Vagina (tissue), 2 donors: ENCODE results near the gene TPRG1L. TPM values are rescaled to one million over a fixed set of nuclear protein-coding genes. Genes with fewer than 3 reads are reported as not detected.

Source experiments
- DNase-seq, 2 donors: peaks; one replicate each; pipeline ENCODE4 v3.0.0-alpha.2; 2017; ENCODE audit errors: extremely low spot score in 2 of 2
- H3K27ac ChIP-seq: fragments of 200-600 bp; sonication (generic); one replicate; pipeline ENCODE4 v1.5.1; 2019
- H3K27me3 ChIP-seq: fragments of 200-600 bp; sonication (generic); one replicate; pipeline ENCODE4 v1.5.1; 2019
- H3K36me3 ChIP-seq, 2 donors: fragments of 200-600 bp; sonication (generic); one replicate each; pipeline ENCODE4 v1.5.1; 2017 to 2019
- H3K4me1 ChIP-seq: fragments of 200-600 bp; sonication (generic); one replicate; pipeline ENCODE4 v1.5.1; 2019
- H3K4me3 ChIP-seq, 2 donors: fragments of 200-600 bp; sonication (generic); 1 replicate in 1 of 2; 2 replicates in 1 of 2; pipeline ENCODE4 v1.5.1; 2016 to 2019
- H3K9me3 ChIP-seq: fragments of 200-600 bp; sonication (generic); one replicate; pipeline ENCODE4 v1.5.1; 2019
- POLR2A ChIP-seq, 2 donors: fragments of 450-650 bp; IDR thresholded peaks; one replicate each; pipeline ENCODE4 v1.6.1; 2017; ENCODE audit warnings: antibody characterized with exemption in 2 of 2, mild to moderate bottlenecking in 2 of 2, moderate library complexity in 2 of 2
- POLR2AphosphoS5 ChIP-seq, 2 donors: sonication (generic); formaldehyde crosslinking; IDR thresholded peaks; one replicate each; pipeline ENCODE4 v1.9.0; 2017; ENCODE audit warnings: antibody characterized with exemption in 2 of 2, mild to moderate bottlenecking in 2 of 2, low read depth in 1 of 2; ENCODE audit not compliant: insufficient read depth in 1 of 2
- intact Hi-C: fragments of 100-400 bp; cut with DNase I; formaldehyde crosslinking; loops from one replicate; pipeline ENCODE4 v1.15.1; 2023
- total RNA-seq: library from RNA; depleted of rRNA; stranded (reverse); fragments of >200 nt; gene quantifications from one replicate; pipeline ENCODE4 v1.2.3, GENCODE V29; 2016
- TF ChIP-seq, protein P1 (sequence below), 3 experiments: fragments of 450-650 bp in 2 of 3; fragments of 200-600 bp in 1 of 3; sonication (generic) in 1 of 3; IDR thresholded peaks; one replicate each; pipeline ENCODE4 v1.5.1; 2017 to 2019; ENCODE audit warnings: antibody characterized with exemption in 3 of 3, mild to moderate bottlenecking in 2 of 3, moderate library complexity in 2 of 3

TPRG1L gene
- total RNA-seq, 1 donor from 2014 or later: 44.9 TPM

DNA sequence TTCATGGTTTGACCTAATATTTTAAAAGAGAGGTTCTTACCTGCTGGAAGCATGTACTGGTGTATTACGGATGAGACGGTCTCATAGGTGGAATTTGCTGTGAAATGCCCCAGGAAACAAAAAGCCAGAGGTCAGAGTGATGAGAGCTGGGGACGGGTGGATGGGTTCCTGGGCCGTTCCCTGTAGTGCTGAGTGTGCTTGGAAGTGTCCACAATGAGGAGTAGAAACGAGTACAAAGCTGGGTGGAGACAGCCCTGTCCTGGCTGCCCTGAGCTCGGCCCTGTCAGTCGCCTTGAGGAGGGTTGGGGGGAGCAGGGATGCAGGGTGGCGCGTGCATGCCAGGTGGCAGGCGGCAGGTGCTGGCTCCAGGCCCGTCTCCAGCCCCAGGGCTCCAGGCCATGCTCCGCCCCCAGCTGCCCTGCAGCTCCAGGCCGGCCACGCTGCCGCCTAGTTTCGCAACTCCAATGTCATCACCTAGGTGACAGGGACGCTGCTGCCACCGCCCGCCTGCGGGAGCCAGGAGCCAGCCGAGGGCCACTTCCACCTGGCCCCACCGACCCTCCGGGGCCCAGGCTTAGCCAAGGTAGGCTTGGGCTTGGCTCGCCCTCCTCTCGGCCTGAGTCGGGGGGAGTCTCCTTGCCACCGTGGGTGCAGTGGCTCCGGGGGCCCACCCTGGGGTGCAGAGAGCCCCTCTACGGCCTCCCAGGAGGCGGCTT, 43.9 kb downstream of the TPRG1L start:
- no peak overlapping the region for H3K27ac ChIP-seq
- H3K4me1 ChIP-seq: peaks cover 10% of the 10 kb centered on the region
- H3K36me3 ChIP-seq: no peaks in the 10 kb centered on the region
- DNase-seq: no peak
- TF ChIP-seq, protein P1, sequence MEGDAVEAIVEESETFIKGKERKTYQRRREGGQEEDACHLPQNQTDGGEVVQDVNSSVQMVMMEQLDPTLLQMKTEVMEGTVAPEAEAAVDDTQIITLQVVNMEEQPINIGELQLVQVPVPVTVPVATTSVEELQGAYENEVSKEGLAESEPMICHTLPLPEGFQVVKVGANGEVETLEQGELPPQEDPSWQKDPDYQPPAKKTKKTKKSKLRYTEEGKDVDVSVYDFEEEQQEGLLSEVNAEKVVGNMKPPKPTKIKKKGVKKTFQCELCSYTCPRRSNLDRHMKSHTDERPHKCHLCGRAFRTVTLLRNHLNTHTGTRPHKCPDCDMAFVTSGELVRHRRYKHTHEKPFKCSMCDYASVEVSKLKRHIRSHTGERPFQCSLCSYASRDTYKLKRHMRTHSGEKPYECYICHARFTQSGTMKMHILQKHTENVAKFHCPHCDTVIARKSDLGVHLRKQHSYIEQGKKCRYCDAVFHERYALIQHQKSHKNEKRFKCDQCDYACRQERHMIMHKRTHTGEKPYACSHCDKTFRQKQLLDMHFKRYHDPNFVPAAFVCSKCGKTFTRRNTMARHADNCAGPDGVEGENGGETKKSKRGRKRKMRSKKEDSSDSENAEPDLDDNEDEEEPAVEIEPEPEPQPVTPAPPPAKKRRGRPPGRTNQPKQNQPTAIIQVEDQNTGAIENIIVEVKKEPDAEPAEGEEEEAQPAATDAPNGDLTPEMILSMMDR (IDR thresholded peaks at IDR 0.05): no peak
- TF ChIP-seq POLR2A (IDR thresholded peaks at IDR 0.05) (no peak), POLR2AphosphoS5 (IDR thresholded peaks at IDR 0.05; ENCODE audit: insufficient read depth in 1 of 2, low read depth in 1 of 2) (no peak)
- intact Hi-C loops: no loop called here
- no peaks in the 10 kb centered on the region for H3K9me3 ChIP-seq
- H3K4me3 ChIP-seq: no peak overlapping the region
- H3K27me3 ChIP-seq: no peaks in the 10 kb centered on the region

GRCh38 chr1:3669421-3669821, 44.6 kb downstream of the TPRG1L start:
- TF ChIP-seq, protein P1 (IDR thresholded peaks at IDR 0.05): no peak
- TF ChIP-seq POLR2AphosphoS5 (IDR thresholded peaks at IDR 0.05; ENCODE audit: insufficient read depth in 1 of 2, low read depth in 1 of 2): no peak
- TF ChIP-seq POLR2A (IDR thresholded peaks at IDR 0.05): no peak
- intact Hi-C loops: no loop called here
- H3K36me3 ChIP-seq: no peaks in the 10 kb centered on the region
- no peaks in the 10 kb centered on the region for H3K9me3 ChIP-seq
- no peak overlapping the region for H3K27ac ChIP-seq
- peaks cover 10% of the 10 kb centered on the region for H3K4me1 ChIP-seq
- no peak overlapping the region for H3K4me3 ChIP-seq
- H3K27me3 ChIP-seq: no peaks in the 10 kb centered on the region
- DNase-seq: no peak

DNA sequence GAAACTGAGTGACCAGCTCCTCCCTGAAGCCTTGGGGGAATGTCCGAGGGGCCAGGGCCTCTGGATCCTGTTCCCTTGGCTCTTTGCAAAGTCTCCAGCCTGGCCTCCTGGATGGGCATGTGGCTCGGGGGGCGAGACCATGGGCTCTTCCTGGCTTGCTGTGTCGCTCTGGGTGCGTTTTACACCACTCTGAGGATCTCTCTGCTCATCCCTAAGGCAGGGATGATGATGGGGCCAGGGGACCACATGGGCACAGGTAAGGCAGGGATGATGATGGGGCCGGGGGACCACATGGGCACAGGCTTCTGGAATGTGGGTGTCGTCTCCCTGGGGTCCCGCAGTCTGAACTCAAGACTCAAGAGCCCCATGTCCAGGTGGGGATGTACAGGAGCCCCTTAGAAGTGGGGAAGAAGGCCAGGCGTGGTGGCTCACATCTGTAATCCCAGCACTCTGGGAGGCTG, 45.2 kb downstream of the TPRG1L start:
- no peak for DNase-seq
- no peaks in the 10 kb centered on the region for H3K27me3 ChIP-seq
- H3K9me3 ChIP-seq: no peaks in the 10 kb centered on the region
- H3K27ac ChIP-seq: no peak overlapping the region
- intact Hi-C loops: no loop called here
- no peak overlapping the region for H3K4me3 ChIP-seq
- H3K4me1 ChIP-seq: peaks cover 10% of the 10 kb centered on the region
- H3K36me3 ChIP-seq: no peaks in the 10 kb centered on the region
- TF ChIP-seq, protein P1 (IDR thresholded peaks at IDR 0.05): no peak
- TF ChIP-seq POLR2AphosphoS5 (IDR thresholded peaks at IDR 0.05; ENCODE audit: insufficient read depth in 1 of 2, low read depth in 1 of 2): no peak
- TF ChIP-seq POLR2A (IDR thresholded peaks at IDR 0.05): no peak

GRCh38 chr1:3670823-3671265, 46.0 kb downstream of the TPRG1L start:
- intact Hi-C loops: no loop called here
- no peak overlapping the region for H3K27ac ChIP-seq
- peaks cover 10% of the 10 kb centered on the region for H3K4me1 ChIP-seq
- no peaks in the 10 kb centered on the region for H3K27me3 ChIP-seq
- no peaks in the 10 kb centered on the region for H3K9me3 ChIP-seq
- no peak for TF ChIP-seq POLR2A (IDR thresholded peaks at IDR 0.05)
- TF ChIP-seq, protein P1 (IDR thresholded peaks at IDR 0.05): no peak
- TF ChIP-seq POLR2AphosphoS5 (IDR thresholded peaks at IDR 0.05; ENCODE audit: insufficient read depth in 1 of 2, low read depth in 1 of 2): no peak
- H3K36me3 ChIP-seq: no peaks in the 10 kb centered on the region
- no peak overlapping the region for H3K4me3 ChIP-seq
- no peak for DNase-seq
